Stimulated activated CD4-positive, alpha-beta T cell treated with anti-CD3 and anti-CD28 coated beads, Interleukin-4, amount 100 ng/mL, for 4 hours (primary cell): ENCODE measurements around the gene ANGPTL2.

ENCODE experiments used
- DNase-seq, 2 experiments: peaks; one replicate each; pipeline ENCODE4 v3.0.0-alpha.2; 2020

ANGPTL2 gene

GRCh38 chr9:127136081-127136879, 13.8 kb upstream of the ANGPTL2 start:
- DNase-seq, result no peak

GRCh38 chr9:127135056-127135745, 12.8 kb upstream of the ANGPTL2 start:
- no peak for DNase-seq

- DNase-seq, result no peak
Observed at GRCh38 chr9:127133739-127134167, 11.3 kb upstream of the ANGPTL2 start.

DNA sequence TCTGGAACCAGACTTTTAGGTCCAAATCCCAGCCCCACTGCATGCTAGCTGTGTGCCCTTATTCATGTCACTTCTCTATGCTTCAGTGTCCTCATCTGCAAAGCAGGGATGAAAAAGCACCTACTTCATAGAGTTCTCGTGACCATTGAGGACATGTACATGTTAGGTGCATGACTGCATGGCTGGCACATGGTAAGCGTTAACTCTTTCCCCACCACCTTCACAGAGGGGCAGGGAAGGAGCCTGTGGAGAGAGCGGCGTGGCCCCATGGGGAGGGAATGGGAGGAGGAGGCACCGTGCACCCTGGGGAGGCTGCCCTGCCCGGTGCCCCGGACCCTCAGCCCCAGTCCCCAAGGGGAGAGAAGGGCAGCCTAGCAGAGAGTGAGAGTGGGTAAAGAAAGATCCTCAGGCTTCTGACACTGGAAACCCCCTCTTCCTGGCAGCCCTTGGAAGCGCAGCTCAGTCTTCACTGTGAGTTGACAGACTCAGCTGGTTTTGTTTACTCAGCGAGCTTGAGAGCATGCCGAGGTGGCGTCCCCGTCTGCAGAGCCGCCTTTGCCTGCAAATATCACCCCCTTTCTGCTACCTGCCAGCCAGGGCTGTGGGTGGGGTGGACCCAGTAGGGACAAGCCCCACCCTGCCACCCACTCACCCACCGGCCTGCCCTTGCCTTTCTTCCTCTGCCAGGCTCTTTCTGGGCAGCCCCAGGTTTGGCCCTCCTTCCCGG, 10.6 kb upstream of the ANGPTL2 start:
- DNase-seq, result no peak

- no peak for DNase-seq
Observed at GRCh38 chr9:127132375-127132774, 9.9 kb upstream of the ANGPTL2 start.

- no peak for DNase-seq
Observed at GRCh38 chr9:127131871-127132270, 9.4 kb upstream of the ANGPTL2 start.

GRCh38 chr9:127130661-127131538, 8.5 kb upstream of the ANGPTL2 start:
- DNase-seq, result no peak

DNA sequence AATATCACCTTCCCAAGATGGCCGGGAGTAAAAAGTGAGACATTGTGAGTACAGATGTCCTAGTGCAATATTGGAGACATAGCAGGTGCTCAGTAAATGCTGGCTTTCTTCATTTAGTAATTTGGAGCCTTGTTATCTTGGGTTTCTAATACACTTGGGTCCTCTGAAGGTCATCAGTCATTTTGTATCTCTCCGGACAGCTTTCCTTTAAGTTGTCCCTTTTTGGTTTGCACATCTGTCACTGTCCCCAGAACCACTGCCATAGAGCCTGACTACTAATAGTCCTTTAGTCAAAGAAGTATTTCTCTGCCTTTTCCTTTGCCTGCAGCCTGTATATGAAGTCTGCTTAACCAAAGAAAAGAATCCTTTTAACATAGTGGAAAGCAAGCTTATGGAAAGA, 7.8 kb upstream of the ANGPTL2 start:
- DNase-seq, result no peak

- DNase-seq, result no peak
Observed at GRCh38 chr9:127129718-127130085, 7.3 kb upstream of the ANGPTL2 start.

- DNase-seq, result no peak
Observed at GRCh38 chr9:127129073-127129717, 6.8 kb upstream of the ANGPTL2 start.

- no peak for DNase-seq
Observed at GRCh38 chr9:127128341-127129072, 6.1 kb upstream of the ANGPTL2 start.

DNA sequence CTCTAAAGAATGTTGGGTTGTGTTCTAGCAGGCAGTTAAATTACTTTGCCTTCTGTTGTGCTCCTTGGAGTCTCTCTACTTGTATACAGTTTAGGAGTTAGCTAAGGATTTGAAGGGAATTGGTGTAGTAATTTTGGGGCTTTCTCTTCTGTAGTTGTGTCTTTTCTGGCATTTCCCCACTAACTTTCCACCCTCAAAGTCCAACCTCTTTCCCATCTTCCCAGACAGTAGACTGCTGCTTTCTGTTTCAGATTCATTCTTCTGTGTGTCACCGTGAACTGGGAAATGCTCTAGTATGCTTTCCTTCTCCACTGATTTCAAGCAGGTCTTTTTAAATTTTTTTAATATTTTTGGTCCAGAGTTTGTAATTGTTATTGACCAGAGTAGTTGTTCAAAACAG, 4.5 kb upstream of the ANGPTL2 start:
- DNase-seq, result no peak

DNA sequence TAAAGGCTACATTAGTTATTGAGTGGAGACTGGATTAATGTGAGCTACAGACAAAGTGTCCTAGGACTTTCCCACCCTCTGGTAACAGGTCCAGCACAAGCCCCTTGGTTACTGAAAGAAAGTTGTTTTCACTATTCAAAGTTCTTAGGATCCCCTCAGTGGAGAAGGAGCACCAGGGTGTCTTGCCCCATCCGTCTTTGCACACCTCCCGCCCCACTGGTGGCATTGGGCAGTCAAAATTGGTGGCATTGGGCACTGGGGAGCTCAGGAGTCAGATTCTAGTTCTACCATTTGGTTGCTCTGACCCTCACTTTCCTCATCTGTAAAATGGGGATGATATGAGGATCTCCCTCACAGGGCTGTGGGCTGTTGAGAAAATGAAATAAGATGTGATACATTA, 2.4 kb upstream of the ANGPTL2 start:
- DNase-seq, result no peak

DNA sequence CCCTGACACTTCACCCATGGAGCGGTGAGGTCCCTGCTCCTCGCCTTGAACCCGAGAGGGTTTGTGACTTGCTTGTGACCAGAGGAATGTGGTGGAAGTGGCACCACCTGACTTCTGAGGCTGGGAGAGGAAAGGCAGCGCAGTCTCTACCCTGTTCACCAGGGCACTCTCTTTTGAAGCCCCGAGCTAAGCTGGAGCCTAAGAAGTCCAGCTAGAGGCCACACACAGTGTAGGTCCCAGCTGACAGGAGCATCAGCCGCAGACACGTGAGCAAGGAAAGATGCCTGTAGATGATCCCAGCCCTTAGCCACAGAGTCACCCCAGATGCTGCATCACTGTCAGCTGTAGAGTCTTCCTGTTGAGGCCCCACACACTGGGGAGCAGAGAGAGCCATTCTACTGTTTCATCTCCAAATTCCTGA, 1.7 kb upstream of the ANGPTL2 start:
- DNase-seq, result no peak

DNA sequence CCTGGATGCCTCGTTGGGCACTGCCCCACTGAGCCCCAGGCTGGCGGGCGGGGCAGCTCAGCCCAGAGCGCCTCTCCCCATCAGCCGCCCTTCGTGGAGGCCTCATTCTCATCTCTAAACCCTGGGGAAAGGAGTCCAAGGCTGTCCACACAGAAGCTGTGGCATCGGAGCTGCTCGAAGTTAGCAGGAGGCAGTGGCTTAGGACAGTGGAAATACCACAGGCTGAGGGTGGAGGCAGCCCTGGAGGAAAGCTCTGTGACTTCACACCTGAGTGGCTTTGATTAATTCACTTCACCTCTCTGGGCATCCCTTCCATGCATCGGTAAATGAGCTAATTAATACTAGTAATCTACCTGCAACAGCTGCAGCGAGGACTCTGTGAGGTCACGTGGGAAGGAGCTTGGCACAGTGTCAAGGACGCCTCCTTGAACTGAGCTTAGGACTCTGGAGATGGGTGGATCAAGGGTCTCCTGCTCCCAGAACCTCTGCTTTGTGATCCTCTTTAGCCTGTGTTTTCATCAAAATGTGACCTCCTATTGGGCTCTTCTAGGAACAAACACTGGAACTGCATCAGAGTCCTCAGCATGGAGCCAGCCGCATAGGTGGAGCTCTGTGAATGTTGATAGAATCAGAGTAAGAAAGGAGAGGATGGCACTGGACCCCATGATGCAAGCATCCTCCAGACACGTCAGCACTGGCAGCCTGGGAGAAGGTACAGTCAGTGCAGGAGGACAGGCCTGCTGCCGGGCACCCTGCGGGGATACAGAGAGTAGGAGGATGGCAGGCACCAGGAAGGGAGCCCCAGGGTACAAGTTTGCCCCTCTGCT, 842 bp upstream of the ANGPTL2 start:
- DNase-seq, result no peak

DNA sequence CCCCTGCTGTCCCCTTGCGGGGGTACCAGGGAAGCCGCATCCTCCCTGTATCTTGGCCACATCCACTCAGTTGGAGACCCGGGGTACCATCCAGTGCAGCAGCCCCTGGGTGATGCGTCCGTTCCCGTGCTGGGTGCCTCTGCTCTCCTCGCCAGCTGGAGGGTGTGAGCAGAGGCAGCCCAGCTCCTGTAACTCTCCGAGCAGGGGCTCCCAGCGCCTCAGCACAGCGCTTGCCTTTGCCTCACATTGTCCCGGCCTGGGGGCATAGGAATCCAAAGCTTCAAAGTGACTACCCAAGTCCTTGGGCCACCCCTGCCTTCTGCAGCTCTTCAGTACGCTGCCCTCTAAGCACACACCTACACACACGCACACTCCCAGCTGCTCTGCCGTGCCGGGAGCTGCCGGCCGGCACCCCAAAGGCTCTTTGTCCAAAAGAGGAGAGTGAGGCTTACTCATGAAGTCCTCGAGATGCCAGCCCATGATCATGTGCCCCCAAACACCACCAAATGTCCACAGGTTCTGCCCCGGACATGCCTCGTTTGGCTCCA, 733 bp downstream of the ANGPTL2 start:
- DNase-seq, result no peak

DNA sequence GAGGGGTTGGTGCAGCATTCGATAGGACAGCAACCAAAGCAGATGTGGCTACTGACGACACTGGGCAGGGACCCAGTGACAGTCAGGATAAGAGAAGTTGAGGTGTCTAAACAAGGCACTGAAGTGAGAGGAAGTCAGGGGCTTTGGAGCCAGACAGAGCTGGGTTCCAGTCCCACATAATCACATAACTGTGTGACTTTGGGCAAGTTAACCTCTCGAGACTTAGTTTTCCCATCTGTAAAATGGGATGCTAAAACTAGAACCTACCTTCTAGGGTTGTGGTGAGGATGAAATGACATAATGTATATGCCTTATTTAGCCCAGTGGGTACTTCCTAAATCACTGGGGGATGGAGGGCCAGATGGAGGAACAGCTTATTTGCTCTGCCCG, 3.1 kb downstream of the ANGPTL2 start:
- DNase-seq, result no peak

DNA sequence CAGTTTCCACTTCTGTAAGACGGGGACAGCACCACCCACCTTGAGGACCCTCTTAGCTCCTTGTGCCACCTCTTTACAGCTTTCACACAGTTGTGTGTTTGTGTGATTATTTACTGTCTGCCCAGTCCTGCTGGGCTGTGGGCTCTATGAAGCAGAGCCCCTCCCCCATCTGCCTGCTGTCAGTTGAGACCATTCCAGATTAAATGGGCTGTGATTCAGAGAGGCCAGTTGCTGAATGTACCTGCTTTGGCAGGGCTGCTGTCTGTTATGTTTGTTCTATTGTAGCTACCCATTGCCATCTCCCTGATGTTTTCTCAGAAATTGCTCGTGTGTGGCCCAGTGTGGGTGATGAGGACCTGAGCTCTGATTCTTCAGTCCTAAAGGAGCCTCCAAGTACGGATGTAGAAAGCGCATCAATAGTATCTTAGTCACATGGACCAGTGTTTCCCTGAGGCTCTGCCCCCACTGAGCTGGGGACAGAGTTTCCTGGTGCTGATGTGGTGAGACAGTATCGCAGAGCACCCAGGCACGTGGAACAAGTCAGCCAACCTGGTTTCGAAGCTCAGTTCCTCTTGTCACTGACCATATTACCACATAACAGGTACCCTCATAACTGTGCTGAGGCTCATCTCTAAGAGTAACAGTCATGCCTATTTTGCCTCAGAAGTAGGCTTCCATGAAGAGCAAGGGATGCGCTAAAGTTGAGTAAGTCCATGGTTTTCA, 3.7 kb downstream of the ANGPTL2 start:
- DNase-seq, result no peak

DNA sequence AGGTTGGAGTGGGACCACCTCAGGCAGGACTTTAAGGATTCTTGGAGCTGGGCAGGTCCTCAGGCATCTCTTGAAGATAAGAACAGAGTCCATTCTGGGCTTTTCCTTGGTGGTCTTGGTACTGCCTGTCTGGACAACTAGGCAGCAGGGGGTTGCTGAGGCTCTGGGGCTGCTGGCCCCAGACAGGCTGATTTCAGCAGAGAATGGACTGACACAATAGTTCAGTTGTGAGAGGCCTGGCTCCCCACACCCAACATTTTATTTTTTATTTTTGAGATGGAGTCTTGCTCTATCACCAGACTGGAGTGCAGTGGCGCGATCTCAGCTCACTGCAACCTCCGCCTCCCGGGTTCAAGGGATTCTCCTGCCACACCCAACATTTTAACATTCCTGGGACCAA, 4.6 kb downstream of the ANGPTL2 start:
- no peak for DNase-seq

DNA sequence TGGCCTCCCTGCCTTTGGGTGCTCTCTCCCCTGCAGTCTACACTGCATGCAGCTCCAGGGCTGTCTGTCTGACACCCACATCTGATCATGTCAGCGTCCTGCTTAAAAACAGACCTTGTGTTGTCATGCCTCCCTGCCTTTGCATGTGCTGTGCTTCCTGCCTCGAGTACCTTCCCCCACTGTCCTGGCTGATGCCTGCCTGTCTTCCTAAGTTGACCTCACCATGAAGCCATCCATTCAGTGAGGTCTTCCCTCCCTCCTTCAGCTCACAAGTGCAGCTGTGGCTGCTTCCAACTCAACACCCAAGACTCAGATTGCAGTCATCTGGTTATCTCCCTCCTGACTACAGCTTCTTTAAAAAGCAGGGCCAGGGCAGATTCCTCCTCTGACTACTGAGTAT, 5.5 kb downstream of the ANGPTL2 start:
- DNase-seq, result no peak
